Endometrium (tissue), 2 donors: ENCODE data around the gene CLSTN2.

Experiments used
- FAIRE-seq: peaks from 2 replicates; lab custom pipeline; 2012; peaks lifted over from hg19 to GRCh38; lab: Jason Lieb, UNC
- donor health status: control.
- donor health status: control.

The CLSTN2 gene

GRCh38 chr3:140097874-140098635, 163.1 kb downstream of the CLSTN2 start:
- no peak for FAIRE-seq

DNA sequence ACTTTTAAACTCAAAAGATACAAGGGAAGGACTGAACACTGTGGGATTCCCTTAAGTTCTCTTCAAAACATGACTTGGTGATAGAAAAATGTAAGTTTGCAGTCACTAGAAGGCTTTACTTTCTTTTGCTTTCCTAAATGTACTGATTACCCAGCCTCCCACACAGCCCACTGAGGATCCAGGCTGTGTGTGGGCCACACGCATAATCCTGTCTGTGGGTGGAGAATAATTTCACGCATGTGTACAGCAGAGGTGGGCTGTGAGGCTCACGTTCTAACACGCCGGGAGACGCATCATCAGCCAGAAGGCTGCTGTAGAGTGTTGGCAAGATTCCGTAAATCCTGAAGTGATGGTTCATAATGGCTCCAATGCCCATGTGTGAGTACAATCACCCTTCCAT, 165.5 kb downstream of the CLSTN2 start:
- FAIRE-seq, result no peak

GRCh38 chr3:140103166-140103565, 168.2 kb downstream of the CLSTN2 start:
- no peak for FAIRE-seq

DNA sequence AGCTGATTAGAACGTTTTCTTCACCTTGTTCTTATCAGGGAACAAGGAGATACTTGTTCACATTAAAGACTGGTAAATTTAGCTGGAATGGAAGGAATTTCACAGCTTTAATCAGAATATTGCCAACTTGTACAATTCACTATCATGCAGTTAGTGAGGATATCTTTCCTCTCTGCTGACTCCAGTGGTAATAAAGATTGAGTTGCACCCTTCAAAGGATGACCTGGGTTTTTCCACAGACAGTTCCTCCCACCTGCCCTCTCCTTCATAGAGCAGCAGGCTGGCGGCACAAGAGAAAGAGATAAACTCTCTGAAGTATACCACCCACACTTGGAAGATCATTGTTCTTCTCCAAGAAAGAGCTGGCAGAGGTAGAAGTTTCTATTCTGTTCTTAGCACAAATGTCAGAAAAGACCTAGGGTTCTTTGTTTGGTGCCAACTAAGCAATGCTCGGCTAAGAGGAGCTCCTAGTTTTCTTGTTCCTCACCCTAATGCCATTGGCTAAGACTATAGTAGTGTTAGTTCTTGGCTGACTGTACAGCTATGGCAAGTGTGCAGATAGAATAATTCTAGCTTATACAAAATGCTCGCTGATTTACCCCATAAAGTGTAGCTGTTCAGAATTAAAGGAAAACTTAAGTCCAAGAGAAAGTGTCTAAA, 169.1 kb downstream of the CLSTN2 start:
- no peak for FAIRE-seq

DNA sequence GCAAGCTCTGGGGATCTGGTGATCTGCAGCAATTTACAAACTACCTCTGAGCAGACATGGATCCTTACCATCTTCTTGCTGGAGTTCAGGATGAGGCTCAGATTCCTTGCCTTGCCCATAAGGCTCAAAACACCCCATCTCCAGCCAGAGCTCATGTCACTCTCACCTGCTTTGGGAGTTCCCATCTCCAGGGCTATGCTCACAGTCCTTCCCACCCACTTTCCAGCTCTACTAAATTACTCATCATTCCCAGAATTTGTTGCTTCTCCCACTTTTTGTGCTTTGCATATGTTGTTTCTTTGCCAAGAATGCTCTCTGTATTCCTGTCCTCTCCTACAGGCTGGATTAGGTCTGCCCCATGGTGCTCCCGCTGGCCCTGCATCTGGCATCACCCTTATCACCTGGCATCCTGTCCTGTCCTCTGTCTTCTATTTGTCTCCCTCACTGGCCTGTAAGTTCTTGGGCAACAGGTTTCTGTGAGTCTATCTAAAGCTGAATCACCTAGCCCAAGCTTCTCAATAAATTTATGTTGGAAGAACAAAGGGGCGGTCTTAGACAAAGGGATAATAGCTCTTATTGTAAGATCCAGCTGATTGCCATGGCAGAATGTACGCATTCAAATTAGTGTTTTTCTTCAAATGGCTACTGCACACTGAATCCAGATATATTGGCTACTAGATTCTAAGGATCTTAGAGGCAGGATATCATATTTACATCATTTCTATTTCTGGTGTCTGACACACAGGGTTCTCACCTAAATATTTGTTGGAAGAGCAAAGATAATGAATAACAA, 179.2 kb downstream of the CLSTN2 start:
- FAIRE-seq, result no peak

DNA sequence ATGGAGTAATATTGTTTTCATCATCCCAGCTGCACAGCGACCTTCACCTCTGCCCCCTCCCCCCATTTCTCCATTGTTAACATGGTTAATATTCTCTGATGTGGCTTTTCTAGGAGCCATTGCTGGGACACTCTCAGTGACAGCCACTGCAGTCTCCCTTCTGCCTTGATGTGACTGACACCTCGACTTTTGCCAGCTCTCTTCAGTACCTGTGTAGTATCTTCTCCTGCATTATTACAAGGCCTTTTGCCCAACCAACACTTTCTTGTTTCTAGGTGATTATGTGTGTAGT, 179.8 kb downstream of the CLSTN2 start:
- no peak for FAIRE-seq

GRCh38 chr3:140117096-140117526, 182.1 kb downstream of the CLSTN2 start:
- no peak for FAIRE-seq

- no peak for FAIRE-seq
Measured at GRCh38 chr3:140122183-140122582, 187.2 kb downstream of the CLSTN2 start.

- FAIRE-seq, result no peak
Measured at GRCh38 chr3:140128217-140128616, 193.2 kb downstream of the CLSTN2 start.

GRCh38 chr3:140128631-140129030, 193.6 kb downstream of the CLSTN2 start:
- FAIRE-seq, result no peak

GRCh38 chr3:140129768-140130284, 194.8 kb downstream of the CLSTN2 start:
- no peak for FAIRE-seq

DNA sequence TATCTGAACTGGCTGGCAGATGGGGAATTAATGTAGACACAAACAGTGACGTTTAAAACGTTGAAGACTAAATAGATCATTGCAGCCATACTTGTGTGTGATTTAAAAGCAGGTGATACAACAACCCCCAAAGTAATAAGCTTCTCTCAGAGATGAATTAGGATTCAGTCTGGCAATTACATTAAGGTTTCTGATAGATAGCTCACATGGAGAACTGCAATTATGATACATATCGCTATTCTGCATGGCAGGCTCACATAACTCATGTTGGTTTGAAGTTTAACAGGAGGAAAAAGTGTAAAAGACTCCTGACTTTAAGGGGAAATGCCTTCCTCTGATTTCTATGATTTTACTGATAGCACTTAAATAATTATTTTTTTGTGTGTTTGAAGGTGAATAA, 196.9 kb downstream of the CLSTN2 start:
- FAIRE-seq, result no peak

- no peak for FAIRE-seq
Measured at GRCh38 chr3:140134231-140134965, 199.4 kb downstream of the CLSTN2 start.

GRCh38 chr3:140135461-140135860, 200.5 kb downstream of the CLSTN2 start:
- FAIRE-seq, result no peak

DNA sequence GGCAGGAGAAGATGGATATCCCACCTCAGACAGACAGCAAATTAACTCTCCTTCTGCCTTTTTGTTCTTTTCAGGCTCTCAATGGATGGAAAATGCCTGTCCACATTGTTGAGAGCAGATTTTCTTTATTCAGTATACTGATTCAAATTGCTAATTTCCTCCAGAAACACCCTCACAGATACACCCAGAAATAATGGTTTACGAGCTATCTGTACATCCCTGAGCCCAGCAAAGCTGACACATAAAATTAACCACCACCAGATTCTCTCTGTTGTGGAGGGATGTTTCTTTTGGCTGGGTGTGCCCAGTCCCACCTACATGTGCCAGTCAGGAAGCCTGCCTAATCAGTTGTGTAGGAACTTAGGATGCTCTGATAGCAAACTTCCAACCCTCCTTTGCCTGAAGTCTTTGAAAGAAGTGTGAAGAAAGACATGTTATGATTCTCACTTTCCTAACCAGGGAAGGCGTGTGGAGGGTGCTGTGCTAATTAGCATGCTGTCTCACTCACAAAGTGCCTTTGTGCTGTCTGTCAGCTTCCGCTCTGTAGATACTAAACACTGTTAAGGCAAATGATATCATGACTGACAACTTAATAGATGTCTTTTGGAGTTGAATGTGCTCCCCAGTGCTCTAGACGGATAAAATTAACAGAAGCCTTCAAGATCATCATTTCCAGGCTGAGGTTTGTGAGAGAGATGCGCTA, 208.5 kb downstream of the CLSTN2 start:
- FAIRE-seq, result no peak

DNA sequence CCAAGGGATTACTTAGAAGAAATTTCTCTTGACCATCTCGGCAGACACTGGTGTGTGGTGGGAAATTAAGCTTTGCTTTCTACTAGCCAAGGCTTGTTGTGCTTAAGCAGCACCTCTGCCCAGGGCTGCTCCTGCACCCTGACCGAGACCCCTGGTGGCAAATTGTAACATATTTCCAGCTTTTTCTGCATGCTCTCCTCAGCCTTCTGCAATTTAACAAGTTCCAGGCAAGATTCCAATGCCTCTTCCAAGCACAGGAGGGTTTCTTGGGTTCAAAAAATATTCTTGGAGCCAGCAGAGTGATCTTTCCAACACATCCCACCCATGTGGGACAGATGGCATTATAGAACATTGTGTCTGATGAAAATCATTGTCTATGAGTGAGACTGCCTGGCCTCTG, 210.5 kb downstream of the CLSTN2 start:
- FAIRE-seq, result no peak

- no peak for FAIRE-seq
Measured at GRCh38 chr3:140146668-140147067, 211.7 kb downstream of the CLSTN2 start.

- FAIRE-seq, result no peak
Measured at GRCh38 chr3:140147965-140148490, 213.0 kb downstream of the CLSTN2 start.

GRCh38 chr3:140148824-140149390, 213.9 kb downstream of the CLSTN2 start:
- FAIRE-seq, result no peak

- no peak for FAIRE-seq
Measured at GRCh38 chr3:140151321-140151720, 216.3 kb downstream of the CLSTN2 start.
